ENCODE results near the gene AFMID.

AFMID gene

GRCh38 chr17:78206298-78206697 is 19.1 kb downstream of the AFMID start:
- no peak overlapping the region for H3K4me3 ChIP-seq (ENCODE audit: low read length)
- H2AFZ ChIP-seq (ENCODE audit: low read depth, low read length), result no peak overlapping the region
- no peaks in the 10 kb centered on the region for H3K27me3 ChIP-seq (ENCODE audit: insufficient read depth, low read length)
- H3K4me1 ChIP-seq (ENCODE audit: insufficient read depth, low read length), result no peaks in the 10 kb centered on the region
- peaks cover 31% of the 10 kb centered on the region for H3K36me3 ChIP-seq (ENCODE audit: insufficient read depth, low read length)
- H3K9me3 ChIP-seq (ENCODE audit: low read length), result no peaks in the 10 kb centered on the region

GRCh38 chr17:78208486-78208885 is 21.3 kb downstream of the AFMID start:
- no peaks in the 10 kb centered on the region for H3K9me3 ChIP-seq (ENCODE audit: low read length)
- H3K4me3 ChIP-seq (ENCODE audit: low read length), result no peak overlapping the region
- H3K36me3 ChIP-seq (ENCODE audit: insufficient read depth, low read length), result peaks cover 24% of the 10 kb centered on the region
- H3K27me3 ChIP-seq (ENCODE audit: insufficient read depth, low read length), result no peaks in the 10 kb centered on the region
- no peak overlapping the region for H2AFZ ChIP-seq (ENCODE audit: low read depth, low read length)
- H3K4me1 ChIP-seq (ENCODE audit: insufficient read depth, low read length), result no peaks in the 10 kb centered on the region

GRCh38 chr17:78210111-78210510 is 22.9 kb downstream of the AFMID start:
- Histone ChIP-seq H2AFZ (ENCODE audit: low read depth, low read length) (no peak overlapping the region), H3K9me3 (ENCODE audit: low read length) (no peaks in the 10 kb centered on the region)

GRCh38 chr17:78211032-78211431 is 23.9 kb downstream of the AFMID start:
- Histone ChIP-seq H2AFZ (ENCODE audit: low read depth, low read length) (no peak overlapping the region), H3K4me3 (ENCODE audit: low read length) (no peak overlapping the region), H3K27me3 (ENCODE audit: insufficient read depth, low read length) (no peaks in the 10 kb centered on the region), H3K9me3 (ENCODE audit: low read length) (no peaks in the 10 kb centered on the region), H3K4me1 (ENCODE audit: insufficient read depth, low read length) (peaks cover 13% of the 10 kb centered on the region), H3K36me3 (ENCODE audit: insufficient read depth, low read length) (peaks cover 6% of the 10 kb centered on the region)

More at GRCh38 chr17:78210111-78210510, 22.9 kb downstream of the AFMID start:
- no peaks in the 10 kb centered on the region for H3K27me3 ChIP-seq (ENCODE audit: insufficient read depth, low read length)
- H3K4me3 ChIP-seq (ENCODE audit: low read length), result no peak overlapping the region
- peaks cover 11% of the 10 kb centered on the region for H3K36me3 ChIP-seq (ENCODE audit: insufficient read depth, low read length)
- peaks cover 7% of the 10 kb centered on the region for H3K4me1 ChIP-seq (ENCODE audit: insufficient read depth, low read length)

- Histone ChIP-seq H3K9me3 (ENCODE audit: low read length) (no peaks in the 10 kb centered on the region), H3K36me3 (ENCODE audit: insufficient read depth, low read length) (peaks cover 5% of the 10 kb centered on the region), H3K27me3 (ENCODE audit: insufficient read depth, low read length) (no peaks in the 10 kb centered on the region), H3K4me3 (ENCODE audit: low read length) (peak within 1 kb of the TSS; percentile 83), H3K4me1 (ENCODE audit: insufficient read depth, low read length) (peaks cover 13% of the 10 kb centered on the region), H2AFZ (ENCODE audit: low read depth, low read length) (peak within 1 kb of the TSS; percentile 86)
Observed at GRCh38 chr17:78214016-78214705, 27.0 kb downstream of the AFMID start, which contains the start of gene BIRC5. Gene BIRC5 (plus strand): TSS chr17:78214253. CDS start chr17:78214317, 64 bp downstream.

- Histone ChIP-seq H3K4me1 (ENCODE audit: insufficient read depth, low read length) (peaks cover 13% of the 10 kb centered on the region), H3K27me3 (ENCODE audit: insufficient read depth, low read length) (no peaks in the 10 kb centered on the region), H3K4me3 (ENCODE audit: low read length) (peak overlapping the region; percentile 83)
Observed at GRCh38 chr17:78214706-78215061, 27.5 kb downstream of the AFMID start.

GRCh38 chr17:78219396-78220150 is 32.4 kb downstream of the AFMID start:
- peaks cover 40% of the 10 kb centered on the region for H3K36me3 ChIP-seq (ENCODE audit: insufficient read depth, low read length)
- H3K9me3 ChIP-seq (ENCODE audit: low read length), result no peaks in the 10 kb centered on the region

More at GRCh38 chr17:78214706-78215061, 27.5 kb downstream of the AFMID start:
- H3K9me3 ChIP-seq (ENCODE audit: low read length), result no peaks in the 10 kb centered on the region
- H3K36me3 ChIP-seq (ENCODE audit: insufficient read depth, low read length), result peaks cover 10% of the 10 kb centered on the region
- H2AFZ ChIP-seq (ENCODE audit: low read depth, low read length), result peak overlapping the region; percentile 86

GRCh38 chr17:78223061-78223460 is 35.9 kb downstream of the AFMID start:
- no peaks in the 10 kb centered on the region for H3K27me3 ChIP-seq (ENCODE audit: insufficient read depth, low read length)
- H3K36me3 ChIP-seq (ENCODE audit: insufficient read depth, low read length), result peaks cover 39% of the 10 kb centered on the region
- H3K4me1 ChIP-seq (ENCODE audit: insufficient read depth, low read length), result no peaks in the 10 kb centered on the region
- H3K9me3 ChIP-seq (ENCODE audit: low read length), result no peaks in the 10 kb centered on the region
- H2AFZ ChIP-seq (ENCODE audit: low read depth, low read length), result no peak overlapping the region
- H3K4me3 ChIP-seq (ENCODE audit: low read length), result no peak overlapping the region

More at GRCh38 chr17:78219396-78220150, 32.4 kb downstream of the AFMID start:
- Histone ChIP-seq H3K27me3 (ENCODE audit: insufficient read depth, low read length) (no peaks in the 10 kb centered on the region), H3K4me3 (ENCODE audit: low read length) (no peak overlapping the region), H2AFZ (ENCODE audit: low read depth, low read length) (no peak overlapping the region), H3K4me1 (ENCODE audit: insufficient read depth, low read length) (peaks cover 11% of the 10 kb centered on the region)

- Histone ChIP-seq H3K36me3 (ENCODE audit: insufficient read depth, low read length) (peaks cover 39% of the 10 kb centered on the region), H3K27me3 (ENCODE audit: insufficient read depth, low read length) (no peaks in the 10 kb centered on the region), H3K4me1 (ENCODE audit: insufficient read depth, low read length) (peaks cover 4% of the 10 kb centered on the region), H3K9me3 (ENCODE audit: low read length) (no peaks in the 10 kb centered on the region), H2AFZ (ENCODE audit: low read depth, low read length) (no peak overlapping the region), H3K4me3 (ENCODE audit: low read length) (no peak overlapping the region)
Observed at GRCh38 chr17:78223765-78224164, 36.6 kb downstream of the AFMID start.

GRCh38 chr17:78224231-78225087 is 37.3 kb downstream of the AFMID start:
- Histone ChIP-seq H3K4me3 (ENCODE audit: low read length) (no peak overlapping the region), H2AFZ (ENCODE audit: low read depth, low read length) (no peak overlapping the region), H3K27me3 (ENCODE audit: insufficient read depth, low read length) (no peaks in the 10 kb centered on the region), H3K9me3 (ENCODE audit: low read length) (no peaks in the 10 kb centered on the region), H3K4me1 (ENCODE audit: insufficient read depth, low read length) (peaks cover 4% of the 10 kb centered on the region), H3K36me3 (ENCODE audit: insufficient read depth, low read length) (peaks cover 36% of the 10 kb centered on the region)

- Histone ChIP-seq H3K9me3 (ENCODE audit: low read length) (no peaks in the 10 kb centered on the region), H3K4me1 (ENCODE audit: insufficient read depth, low read length) (peaks cover 4% of the 10 kb centered on the region), H3K27me3 (ENCODE audit: insufficient read depth, low read length) (peaks cover 1% of the 10 kb centered on the region), H2AFZ (ENCODE audit: low read depth, low read length) (no peak overlapping the region), H3K36me3 (ENCODE audit: insufficient read depth, low read length) (peaks cover 31% of the 10 kb centered on the region), H3K4me3 (ENCODE audit: low read length) (no peak overlapping the region)
Observed at GRCh38 chr17:78225088-78225865, 38.1 kb downstream of the AFMID start.

- Histone ChIP-seq H3K4me3 (ENCODE audit: low read length) (no peak overlapping the region), H2AFZ (ENCODE audit: low read depth, low read length) (no peak overlapping the region), H3K4me1 (ENCODE audit: insufficient read depth, low read length) (peaks cover 4% of the 10 kb centered on the region), H3K27me3 (ENCODE audit: insufficient read depth, low read length) (peaks cover 11% of the 10 kb centered on the region), H3K36me3 (ENCODE audit: insufficient read depth, low read length) (peaks cover 24% of the 10 kb centered on the region), H3K9me3 (ENCODE audit: low read length) (no peaks in the 10 kb centered on the region)
Observed at GRCh38 chr17:78226055-78226758, 39.0 kb downstream of the AFMID start.

All from neuron (in vitro differentiated cells).